ENCODE results near the gene ITGA6.

DNA sequence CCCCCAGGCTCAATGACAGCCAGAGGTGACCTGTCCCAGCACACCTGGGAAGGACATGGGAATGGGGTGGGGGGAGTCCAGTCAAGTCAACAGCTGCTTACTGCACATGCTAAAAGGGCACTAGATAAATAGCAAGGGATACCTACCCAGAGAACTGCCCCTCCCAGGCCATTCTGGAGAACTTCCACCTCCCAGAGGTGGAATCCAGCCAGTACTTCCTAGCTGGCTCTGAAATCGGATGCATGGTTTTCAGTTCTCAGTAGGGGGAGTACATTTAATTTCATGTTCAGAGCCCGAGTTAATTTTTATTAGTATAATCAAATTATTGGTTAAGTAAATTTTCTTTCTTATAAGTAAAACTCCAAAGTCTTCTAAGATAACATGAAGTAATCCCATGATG lies 28.9 kb upstream of the ITGA6 start:
- TF ChIP-seq POLR2A (IDR thresholded peaks at IDR 0.05) = no peak
- TF ChIP-seq, protein P1, sequence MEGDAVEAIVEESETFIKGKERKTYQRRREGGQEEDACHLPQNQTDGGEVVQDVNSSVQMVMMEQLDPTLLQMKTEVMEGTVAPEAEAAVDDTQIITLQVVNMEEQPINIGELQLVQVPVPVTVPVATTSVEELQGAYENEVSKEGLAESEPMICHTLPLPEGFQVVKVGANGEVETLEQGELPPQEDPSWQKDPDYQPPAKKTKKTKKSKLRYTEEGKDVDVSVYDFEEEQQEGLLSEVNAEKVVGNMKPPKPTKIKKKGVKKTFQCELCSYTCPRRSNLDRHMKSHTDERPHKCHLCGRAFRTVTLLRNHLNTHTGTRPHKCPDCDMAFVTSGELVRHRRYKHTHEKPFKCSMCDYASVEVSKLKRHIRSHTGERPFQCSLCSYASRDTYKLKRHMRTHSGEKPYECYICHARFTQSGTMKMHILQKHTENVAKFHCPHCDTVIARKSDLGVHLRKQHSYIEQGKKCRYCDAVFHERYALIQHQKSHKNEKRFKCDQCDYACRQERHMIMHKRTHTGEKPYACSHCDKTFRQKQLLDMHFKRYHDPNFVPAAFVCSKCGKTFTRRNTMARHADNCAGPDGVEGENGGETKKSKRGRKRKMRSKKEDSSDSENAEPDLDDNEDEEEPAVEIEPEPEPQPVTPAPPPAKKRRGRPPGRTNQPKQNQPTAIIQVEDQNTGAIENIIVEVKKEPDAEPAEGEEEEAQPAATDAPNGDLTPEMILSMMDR (IDR thresholded peaks at IDR 0.05) = peak in 4 of 7 experiments; percentile 28 to 52 (median 31)

Data from body of pancreas (tissue), 4 donors.